ENCODE measurements around the gene SYT13. TPM values are rescaled to one million over a fixed set of nuclear protein-coding genes. Genes with fewer than 3 reads are reported as not detected.

The SYT13 gene
- total RNA-seq, 4 donors from 2014 or later, result 0.19 to 1.3 (median 0.67) TPM; not detected in 1

- H3K4me1 ChIP-seq, result no peaks in the 10 kb centered on the region
- H3K27me3 ChIP-seq, result peaks cover 3% of the 10 kb centered on the region
- peaks cover 0 to 4% of the 10 kb centered on the region in 2 donors for H3K36me3 ChIP-seq
- H3K4me3 ChIP-seq, result no peak overlapping the region
- WGBS, 2 donors (ENCODE audit: low coverage in 1 of 2), result 0 to 94% methylated on average over 1 to 3 of the region's 14 CpGs
- no peak for ATAC-seq
- no peak overlapping the region for H3K27ac ChIP-seq
- TF ChIP-seq, protein P1, sequence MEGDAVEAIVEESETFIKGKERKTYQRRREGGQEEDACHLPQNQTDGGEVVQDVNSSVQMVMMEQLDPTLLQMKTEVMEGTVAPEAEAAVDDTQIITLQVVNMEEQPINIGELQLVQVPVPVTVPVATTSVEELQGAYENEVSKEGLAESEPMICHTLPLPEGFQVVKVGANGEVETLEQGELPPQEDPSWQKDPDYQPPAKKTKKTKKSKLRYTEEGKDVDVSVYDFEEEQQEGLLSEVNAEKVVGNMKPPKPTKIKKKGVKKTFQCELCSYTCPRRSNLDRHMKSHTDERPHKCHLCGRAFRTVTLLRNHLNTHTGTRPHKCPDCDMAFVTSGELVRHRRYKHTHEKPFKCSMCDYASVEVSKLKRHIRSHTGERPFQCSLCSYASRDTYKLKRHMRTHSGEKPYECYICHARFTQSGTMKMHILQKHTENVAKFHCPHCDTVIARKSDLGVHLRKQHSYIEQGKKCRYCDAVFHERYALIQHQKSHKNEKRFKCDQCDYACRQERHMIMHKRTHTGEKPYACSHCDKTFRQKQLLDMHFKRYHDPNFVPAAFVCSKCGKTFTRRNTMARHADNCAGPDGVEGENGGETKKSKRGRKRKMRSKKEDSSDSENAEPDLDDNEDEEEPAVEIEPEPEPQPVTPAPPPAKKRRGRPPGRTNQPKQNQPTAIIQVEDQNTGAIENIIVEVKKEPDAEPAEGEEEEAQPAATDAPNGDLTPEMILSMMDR (IDR thresholded peaks at IDR 0.05), result no peak
- TF ChIP-seq POLR2A (IDR thresholded peaks at IDR 0.05), result no peak
- TF ChIP-seq POLR2AphosphoS5 (IDR thresholded peaks at IDR 0.05), result no peak
- no peak for TF ChIP-seq EP300 (IDR thresholded peaks at IDR 0.05)
- no peaks in the 10 kb centered on the region for H3K9me3 ChIP-seq
Observed at GRCh38 chr11:45233804-45234170, 52.4 kb downstream of the SYT13 start.

- Histone ChIP-seq H3K4me1 (no peaks in the 10 kb centered on the region), H3K9me3 (no peaks in the 10 kb centered on the region), H3K4me3 (no peak overlapping the region), H3K27ac (no peak overlapping the region), H3K36me3 (peaks cover 0 to 10% of the 10 kb centered on the region in 2 donors), H3K27me3 (peaks cover 1% of the 10 kb centered on the region)
- ATAC-seq, result peak; percentile 76
- WGBS, 2 donors (ENCODE audit: low coverage in 1 of 2), result 88 to 96% methylated on average over 4 to 6 of the region's 17 CpGs
- TF ChIP-seq POLR2AphosphoS5 (IDR thresholded peaks at IDR 0.05) (no peak), POLR2A (IDR thresholded peaks at IDR 0.05) (no peak)
- TF ChIP-seq, protein P1 (IDR thresholded peaks at IDR 0.05), result peak in 3 of 4 experiments; percentile 61 to 84 (median 74)
Observed at GRCh38 chr11:45233121-45233803, 52.9 kb downstream of the SYT13 start.

DNA sequence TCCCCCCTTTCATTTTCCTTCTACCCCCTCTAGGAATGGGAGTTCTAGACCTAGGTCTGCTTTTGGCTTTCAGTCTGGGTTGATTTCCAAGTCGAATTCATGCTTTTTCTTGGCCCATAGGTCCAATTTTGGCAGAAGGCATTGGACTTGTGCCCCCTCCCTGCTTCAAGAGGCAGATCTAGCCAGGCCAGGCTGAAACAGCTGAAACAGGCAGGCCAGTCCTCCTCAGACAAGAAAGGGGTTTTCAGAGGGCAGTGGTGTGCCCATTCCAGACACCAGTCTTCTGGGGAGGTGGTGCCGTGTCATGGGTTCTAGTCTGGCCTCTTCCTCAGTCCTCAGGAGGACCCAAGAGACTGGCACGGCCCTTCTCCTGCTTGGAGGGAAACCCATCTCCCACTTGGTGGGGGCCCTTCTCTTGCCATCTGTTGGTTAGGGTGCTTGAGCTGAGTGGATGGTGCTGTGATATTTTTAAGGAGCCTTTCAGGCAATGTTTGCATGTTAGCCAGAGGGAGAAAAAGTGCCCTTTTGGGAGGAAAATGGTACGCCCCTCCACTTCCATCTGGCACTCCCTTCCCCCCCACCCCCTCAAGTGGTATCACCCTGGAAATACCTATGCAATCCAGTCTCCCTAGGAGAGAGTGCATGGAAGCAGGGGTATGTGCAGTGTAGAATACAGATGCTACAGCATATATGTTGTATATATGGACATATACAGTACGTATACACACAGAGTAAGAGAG, 53.6 kb downstream of the SYT13 start:
- no peaks in the 10 kb centered on the region for H3K9me3 ChIP-seq
- no peaks in the 10 kb centered on the region for H3K27me3 ChIP-seq
- H3K27ac ChIP-seq, result no peak overlapping the region
- no peak for ATAC-seq
- H3K36me3 ChIP-seq, result peaks cover 0 to 17% of the 10 kb centered on the region in 2 donors
- 100% methylated on average over 1 to 2 of the region's 5 CpGs for WGBS, 2 donors (ENCODE audit: low coverage in 1 of 2)
- no peaks in the 10 kb centered on the region for H3K4me1 ChIP-seq
- TF ChIP-seq EP300 (IDR thresholded peaks at IDR 0.05) (no peak), POLR2A (IDR thresholded peaks at IDR 0.05) (no peak), POLR2AphosphoS5 (IDR thresholded peaks at IDR 0.05) (no peak)
- TF ChIP-seq, protein P1 (IDR thresholded peaks at IDR 0.05), result no peak
- no peak overlapping the region for H3K4me3 ChIP-seq

- WGBS, 2 donors (ENCODE audit: low coverage in 1 of 2), result 85 to 86% methylated on average over 5 of the region's 5 CpGs
- no peak overlapping the region for H3K27ac ChIP-seq
Observed at GRCh38 chr11:45229401-45230020, 56.6 kb downstream of the SYT13 start.

More at GRCh38 chr11:45229401-45230020, 56.6 kb downstream of the SYT13 start:
- no peaks in the 10 kb centered on the region for H3K9me3 ChIP-seq
- no peaks in the 10 kb centered on the region for H3K4me1 ChIP-seq
- TF ChIP-seq, protein P1 (IDR thresholded peaks at IDR 0.05), result no peak
- TF ChIP-seq POLR2AphosphoS5 (IDR thresholded peaks at IDR 0.05) (no peak), EP300 (IDR thresholded peaks at IDR 0.05) (no peak), POLR2A (IDR thresholded peaks at IDR 0.05) (no peak)
- no peak overlapping the region for H3K4me3 ChIP-seq
- no peak for ATAC-seq
- H3K36me3 ChIP-seq, result peaks cover 0 to 47% of the 10 kb centered on the region in 2 donors
- H3K27me3 ChIP-seq, result no peaks in the 10 kb centered on the region

Data from gastroesophageal sphincter (tissue), 4 donors.